ENCODE data around the gene TPD52L3. TPM values are rescaled to one million over a fixed set of nuclear protein-coding genes. Genes with fewer than 3 reads are reported as not detected.

Gene TPD52L3
- total RNA-seq, 1 donor from 2014 or later, result not detected

DNA sequence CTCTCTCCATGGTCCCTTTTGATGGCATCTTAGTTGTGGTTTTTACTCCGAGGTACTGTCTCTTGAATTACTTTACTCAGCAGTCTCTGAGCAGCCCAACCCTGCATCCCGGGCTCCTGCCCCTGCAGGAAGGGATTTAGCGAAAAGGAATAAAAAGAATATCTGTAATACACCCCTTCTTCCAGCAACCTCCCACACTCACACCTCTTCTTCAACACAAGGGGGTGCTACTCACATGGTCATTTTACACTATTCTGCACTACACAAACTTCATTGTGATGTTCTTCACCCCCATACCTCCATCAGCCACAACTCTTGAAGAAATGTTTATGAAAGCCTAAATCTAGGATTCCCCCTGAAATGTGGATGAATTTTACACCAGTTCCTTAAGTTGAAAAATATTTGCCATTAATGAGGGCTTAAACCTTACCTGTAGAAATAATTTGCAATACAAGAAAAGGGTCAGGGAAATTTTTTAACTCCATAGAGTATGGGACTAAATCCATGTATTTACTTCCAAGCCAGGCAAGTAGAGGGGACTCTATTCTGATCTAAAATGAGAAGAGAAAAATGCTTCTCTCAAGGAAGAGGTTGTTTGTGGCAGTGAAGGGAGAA is 26.0 kb downstream of the TPD52L3 start:
- no peaks in the 10 kb centered on the region for H3K36me3 ChIP-seq
- no peak overlapping the region for H3K27ac ChIP-seq
- ATAC-seq (peak; percentile 92), DNase-seq (no peak)
- TF ChIP-seq, protein P1, sequence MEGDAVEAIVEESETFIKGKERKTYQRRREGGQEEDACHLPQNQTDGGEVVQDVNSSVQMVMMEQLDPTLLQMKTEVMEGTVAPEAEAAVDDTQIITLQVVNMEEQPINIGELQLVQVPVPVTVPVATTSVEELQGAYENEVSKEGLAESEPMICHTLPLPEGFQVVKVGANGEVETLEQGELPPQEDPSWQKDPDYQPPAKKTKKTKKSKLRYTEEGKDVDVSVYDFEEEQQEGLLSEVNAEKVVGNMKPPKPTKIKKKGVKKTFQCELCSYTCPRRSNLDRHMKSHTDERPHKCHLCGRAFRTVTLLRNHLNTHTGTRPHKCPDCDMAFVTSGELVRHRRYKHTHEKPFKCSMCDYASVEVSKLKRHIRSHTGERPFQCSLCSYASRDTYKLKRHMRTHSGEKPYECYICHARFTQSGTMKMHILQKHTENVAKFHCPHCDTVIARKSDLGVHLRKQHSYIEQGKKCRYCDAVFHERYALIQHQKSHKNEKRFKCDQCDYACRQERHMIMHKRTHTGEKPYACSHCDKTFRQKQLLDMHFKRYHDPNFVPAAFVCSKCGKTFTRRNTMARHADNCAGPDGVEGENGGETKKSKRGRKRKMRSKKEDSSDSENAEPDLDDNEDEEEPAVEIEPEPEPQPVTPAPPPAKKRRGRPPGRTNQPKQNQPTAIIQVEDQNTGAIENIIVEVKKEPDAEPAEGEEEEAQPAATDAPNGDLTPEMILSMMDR (IDR thresholded peaks at IDR 0.05), result peak; percentile 81
- intact Hi-C loops (cut with DNase I), result no loop called here
- no peak overlapping the region for H3K4me3 ChIP-seq
- peaks cover 6% of the 10 kb centered on the region for H3K27me3 ChIP-seq
- no peaks in the 10 kb centered on the region for H3K4me1 ChIP-seq
- no peaks in the 10 kb centered on the region for H3K9me3 ChIP-seq

DNA sequence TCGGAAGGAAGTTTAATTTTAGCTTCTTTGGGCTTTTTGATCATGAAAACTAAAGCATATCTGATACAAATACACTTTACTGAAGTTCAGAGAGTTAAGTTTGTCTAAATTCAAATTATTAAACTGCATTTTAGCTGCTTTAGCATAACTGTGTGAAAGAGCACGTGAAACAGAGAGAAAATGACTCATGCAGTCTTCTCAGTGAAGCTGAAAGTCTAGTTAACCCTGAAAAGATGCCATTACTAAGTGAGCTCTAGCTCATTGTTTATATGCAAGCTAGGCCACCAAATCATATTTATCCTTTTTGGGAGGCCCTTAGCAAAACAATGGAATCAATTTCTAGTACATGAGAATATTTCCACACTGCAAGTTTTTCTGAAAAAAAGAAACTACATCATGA is 27.6 kb downstream of the TPD52L3 start:
- no peaks in the 10 kb centered on the region for H3K4me1 ChIP-seq
- DNase-seq (no peak), ATAC-seq (no peak)
- H3K9me3 ChIP-seq, result no peaks in the 10 kb centered on the region
- intact Hi-C loops (cut with DNase I), result no loop called here
- no peak overlapping the region for H3K27ac ChIP-seq
- no peak overlapping the region for H3K4me3 ChIP-seq
- H3K36me3 ChIP-seq, result no peaks in the 10 kb centered on the region
- no peaks in the 10 kb centered on the region for H3K27me3 ChIP-seq
- TF ChIP-seq, protein P1 (IDR thresholded peaks at IDR 0.05), result no peak

DNA sequence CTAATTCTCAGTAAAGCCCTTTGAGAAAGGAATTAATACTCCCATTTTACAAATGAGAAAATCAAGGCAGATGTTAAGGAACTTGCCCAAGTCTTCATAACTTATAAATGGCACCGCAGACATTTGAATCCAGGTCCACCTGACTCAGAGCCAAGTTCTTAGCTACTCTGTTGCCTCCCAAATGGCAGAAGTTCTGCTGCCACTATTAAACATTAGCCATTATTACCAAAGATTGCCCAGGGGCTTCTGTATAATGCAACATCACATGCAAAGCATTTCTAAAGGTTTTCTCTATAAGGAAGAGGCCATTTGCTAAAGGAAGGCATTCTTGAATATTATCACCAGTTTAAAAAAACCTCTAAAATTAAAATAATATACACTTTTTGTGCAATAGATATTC is 28.3 kb downstream of the TPD52L3 start:
- DNase-seq, result no peak
- no peaks in the 10 kb centered on the region for H3K36me3 ChIP-seq
- intact Hi-C loops (cut with DNase I), result no loop called here
- no peak overlapping the region for H3K4me3 ChIP-seq
- H3K27ac ChIP-seq, result no peak overlapping the region
- no peaks in the 10 kb centered on the region for H3K4me1 ChIP-seq
- TF ChIP-seq, protein P1 (IDR thresholded peaks at IDR 0.05), result no peak
- H3K9me3 ChIP-seq, result no peaks in the 10 kb centered on the region
- H3K27me3 ChIP-seq, result no peaks in the 10 kb centered on the region
- no peak for ATAC-seq

DNA sequence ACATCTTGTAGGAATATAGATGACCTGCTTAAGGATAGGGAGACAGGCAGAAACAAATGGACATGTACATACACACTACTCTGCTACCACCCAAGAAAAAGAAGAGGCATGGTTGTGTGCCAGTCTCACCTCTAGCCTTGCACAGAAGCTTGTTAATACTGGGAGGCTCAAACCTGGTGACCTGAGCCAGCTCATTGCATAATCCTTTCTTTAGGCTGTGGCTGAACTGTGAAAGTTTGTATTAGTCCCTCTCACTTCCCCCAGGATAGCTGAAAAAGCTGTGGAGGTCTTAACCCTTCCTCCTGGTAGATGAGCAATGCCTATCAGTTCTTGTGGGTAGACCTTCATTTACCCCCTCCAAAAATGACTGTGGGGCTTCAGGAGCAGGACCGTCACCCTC is 28.7 kb downstream of the TPD52L3 start:
- Histone ChIP-seq H3K27me3 (no peaks in the 10 kb centered on the region), H3K27ac (no peak overlapping the region), H3K9me3 (no peaks in the 10 kb centered on the region), H3K36me3 (no peaks in the 10 kb centered on the region), H3K4me3 (no peak overlapping the region), H3K4me1 (no peaks in the 10 kb centered on the region)
- intact Hi-C loops (cut with DNase I), result no loop called here
- TF ChIP-seq, protein P1 (IDR thresholded peaks at IDR 0.05), result no peak
- DNase-seq (no peak), ATAC-seq (no peak)

DNA sequence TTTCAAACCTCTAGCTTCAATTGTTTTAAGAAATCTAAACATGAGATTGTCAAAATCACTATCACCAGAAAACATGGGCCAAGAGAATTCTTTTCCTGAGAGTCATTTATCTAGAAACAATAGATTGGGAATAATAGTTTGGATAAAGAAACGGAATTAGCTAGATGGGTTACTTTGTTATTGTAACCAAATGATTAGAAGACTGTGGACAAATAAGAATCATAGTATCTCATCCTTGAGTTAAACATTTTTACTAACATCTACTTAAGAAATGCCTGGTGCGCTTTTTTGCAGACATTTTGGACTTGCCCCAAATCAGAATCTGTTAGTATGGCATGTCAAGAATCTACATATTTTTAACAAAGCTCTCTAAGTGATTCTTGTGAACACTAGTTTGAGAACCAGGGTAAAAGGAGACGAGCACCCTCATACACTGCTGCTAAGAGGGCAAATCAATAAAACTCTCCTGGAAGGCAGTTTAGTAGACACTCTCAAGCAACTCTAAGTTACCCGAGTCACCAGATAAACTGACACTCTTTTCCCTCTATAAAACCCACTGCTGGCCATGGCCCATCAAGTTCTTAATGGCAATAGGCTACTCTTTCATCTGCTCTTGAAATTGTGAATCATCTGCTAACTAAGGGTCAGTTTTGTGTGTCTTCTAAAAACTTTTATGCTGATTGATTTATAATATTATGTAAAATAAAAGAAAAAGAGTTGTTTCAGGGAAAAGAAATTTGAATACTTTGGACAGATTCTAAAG is 39.1 kb downstream of the TPD52L3 start:
- ATAC-seq (no peak), DNase-seq (no peak)
- H3K4me3 ChIP-seq, result no peak overlapping the region
- H3K4me1 ChIP-seq, result no peaks in the 10 kb centered on the region
- intact Hi-C loops (cut with DNase I), result no loop called here
- H3K9me3 ChIP-seq, result no peaks in the 10 kb centered on the region
- no peak overlapping the region for H3K27ac ChIP-seq
- no peaks in the 10 kb centered on the region for H3K27me3 ChIP-seq
- TF ChIP-seq, protein P1 (IDR thresholded peaks at IDR 0.05), result no peak
- no peaks in the 10 kb centered on the region for H3K36me3 ChIP-seq

All from upper lobe of right lung (tissue), 1 donor.